A673 (cell line): ENCODE measurements around the gene OBP2B.

Source experiments
- EZH2 ChIP-seq: fragments of 200-600 bp; sonication (generic); IDR thresholded peaks from 2 replicates; pipeline ENCODE4 v1.6.1; 2017; ENCODE audit warnings: borderline replicate concordance, low read depth, mild to moderate bottlenecking, mixed read lengths, antibody characterized with exemption, low read length; ENCODE audit not compliant: poor library complexity, severe bottlenecking
- TF ChIP-seq, protein P1 (sequence below): fragments of 300-800, 200-600 bp; sonication (generic); conservative IDR thresholded peaks from 2 replicates; pipeline ENCODE4 v1.5.1; 2017; ENCODE audit warnings: low read depth, mild to moderate bottlenecking, antibody characterized with exemption, low read length, moderate library complexity, mixed read lengths

DNA sequence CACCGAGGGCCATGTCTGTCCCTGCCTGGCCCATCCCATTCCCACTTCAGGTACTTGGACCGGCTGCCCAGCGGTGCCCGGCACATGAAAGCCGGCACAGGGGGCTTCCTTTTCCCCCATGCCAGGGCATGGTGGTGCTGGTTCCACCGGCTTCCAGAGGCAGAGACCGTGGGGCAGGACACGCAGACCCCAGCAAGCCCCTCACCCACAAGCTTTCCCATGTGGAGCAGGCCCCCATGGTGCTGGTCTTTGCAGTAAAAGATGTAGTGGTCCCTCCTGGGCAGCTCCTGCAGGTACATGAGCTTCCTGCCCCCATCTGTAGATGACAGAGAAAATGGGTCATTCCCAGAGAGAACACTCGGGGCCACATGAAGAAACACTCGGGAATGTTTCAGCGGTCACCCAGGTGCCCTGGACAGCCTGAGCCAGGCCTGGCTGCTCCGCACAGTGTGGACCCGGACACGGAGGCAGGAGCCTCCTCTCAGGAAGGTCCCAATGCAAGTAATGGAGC lies 2.0 kb downstream of the OBP2B start:
- TF ChIP-seq, protein P1, sequence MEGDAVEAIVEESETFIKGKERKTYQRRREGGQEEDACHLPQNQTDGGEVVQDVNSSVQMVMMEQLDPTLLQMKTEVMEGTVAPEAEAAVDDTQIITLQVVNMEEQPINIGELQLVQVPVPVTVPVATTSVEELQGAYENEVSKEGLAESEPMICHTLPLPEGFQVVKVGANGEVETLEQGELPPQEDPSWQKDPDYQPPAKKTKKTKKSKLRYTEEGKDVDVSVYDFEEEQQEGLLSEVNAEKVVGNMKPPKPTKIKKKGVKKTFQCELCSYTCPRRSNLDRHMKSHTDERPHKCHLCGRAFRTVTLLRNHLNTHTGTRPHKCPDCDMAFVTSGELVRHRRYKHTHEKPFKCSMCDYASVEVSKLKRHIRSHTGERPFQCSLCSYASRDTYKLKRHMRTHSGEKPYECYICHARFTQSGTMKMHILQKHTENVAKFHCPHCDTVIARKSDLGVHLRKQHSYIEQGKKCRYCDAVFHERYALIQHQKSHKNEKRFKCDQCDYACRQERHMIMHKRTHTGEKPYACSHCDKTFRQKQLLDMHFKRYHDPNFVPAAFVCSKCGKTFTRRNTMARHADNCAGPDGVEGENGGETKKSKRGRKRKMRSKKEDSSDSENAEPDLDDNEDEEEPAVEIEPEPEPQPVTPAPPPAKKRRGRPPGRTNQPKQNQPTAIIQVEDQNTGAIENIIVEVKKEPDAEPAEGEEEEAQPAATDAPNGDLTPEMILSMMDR, result no peak
- TF ChIP-seq EZH2, result no peak
